ENCODE results near the gene TCEAL6.
"Not testable (repeated sequence)": the region's sequence is repeated elsewhere in the genome, so short reads cannot be mapped to it uniquely, and the experiment has no call there.

Gene TCEAL6

DNA sequence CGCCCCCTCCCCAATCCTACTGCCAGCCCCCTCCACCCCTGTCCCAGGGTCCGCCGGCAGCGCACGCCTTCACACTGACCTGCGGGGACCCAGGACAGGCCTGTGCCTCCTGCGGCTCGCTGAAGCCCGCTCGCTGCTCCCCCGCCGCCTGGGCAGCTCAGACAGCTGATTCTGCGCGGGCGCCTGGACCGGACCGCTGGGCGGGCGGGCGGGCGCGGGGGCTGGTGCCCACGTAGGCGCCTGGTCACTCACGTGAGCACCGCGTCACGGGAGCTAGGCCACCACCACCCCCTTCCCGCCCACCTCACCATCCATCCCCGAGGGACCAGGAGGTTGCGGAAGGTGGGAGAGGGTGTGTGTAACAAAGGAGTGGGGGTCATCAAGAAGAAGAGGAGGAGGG, at the start of gene TCEAL6:
Gene TCEAL6 (minus strand): TSS at position 208 of the 400 bp plus-strand sequence.
- not testable (repeated sequence) for DNase-seq

DNA sequence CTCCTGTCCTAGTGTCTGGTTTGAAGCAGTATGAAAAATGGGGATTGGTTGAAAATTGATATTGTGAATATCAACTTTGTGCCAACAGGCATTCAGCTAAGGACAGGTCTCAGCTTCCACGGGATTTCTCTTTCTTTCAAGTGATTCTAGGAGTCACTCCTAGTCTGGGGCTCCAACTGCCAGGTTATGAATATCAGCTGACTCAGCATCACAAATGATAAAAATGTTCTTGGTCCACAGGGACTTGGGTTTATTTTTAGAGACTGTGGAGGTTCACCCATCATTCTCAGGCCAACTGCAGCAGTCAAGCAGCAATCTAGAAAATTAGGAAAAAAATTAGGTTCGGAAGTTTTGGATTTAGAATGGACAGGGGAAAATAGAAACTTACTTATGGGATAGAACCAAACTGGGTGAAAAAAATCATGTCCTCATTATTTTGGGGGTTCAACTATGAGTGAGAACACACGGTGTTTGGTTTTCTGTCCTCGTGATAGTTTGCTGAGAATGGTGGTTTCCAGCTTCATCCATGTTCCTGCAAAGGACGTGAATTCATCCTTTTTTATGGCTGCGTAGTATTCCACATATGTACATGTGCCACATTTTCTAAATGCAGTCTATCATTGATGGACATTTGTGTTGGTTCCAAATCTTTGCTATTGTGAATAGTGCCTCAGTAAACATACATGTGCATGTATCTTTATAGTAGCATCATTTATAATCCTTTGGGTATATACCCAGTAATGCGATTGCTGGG, 43.9 kb upstream of the TCEAL6 start:
- no peak for DNase-seq

DNA sequence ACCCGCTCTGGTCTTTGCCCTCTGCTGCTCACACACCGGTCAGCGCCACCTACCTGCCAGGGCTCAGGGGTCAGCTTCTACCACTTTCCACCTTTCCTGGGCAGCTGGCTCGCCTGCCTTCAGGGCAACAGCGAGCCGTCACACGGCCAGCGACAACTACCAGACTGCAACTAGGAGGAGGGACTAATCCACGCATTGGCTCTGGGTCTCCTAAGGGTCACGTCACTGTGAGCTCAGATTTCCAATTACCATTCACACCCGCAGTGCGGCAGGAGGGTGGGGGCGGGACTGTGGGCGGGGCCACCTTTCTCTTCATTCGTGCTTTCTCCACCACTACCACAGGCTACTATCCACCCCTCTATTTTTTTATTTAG, 13.5 kb upstream of the TCEAL6 start, which contains the start of gene BEX5:
Gene BEX5 (minus strand): TSS at position 172 of the 374 bp plus-strand sequence. CDS start 1,712 bp downstream, outside the sequence.
- DNase-seq = peak; percentile 70 to 88 (median 75)

DNA sequence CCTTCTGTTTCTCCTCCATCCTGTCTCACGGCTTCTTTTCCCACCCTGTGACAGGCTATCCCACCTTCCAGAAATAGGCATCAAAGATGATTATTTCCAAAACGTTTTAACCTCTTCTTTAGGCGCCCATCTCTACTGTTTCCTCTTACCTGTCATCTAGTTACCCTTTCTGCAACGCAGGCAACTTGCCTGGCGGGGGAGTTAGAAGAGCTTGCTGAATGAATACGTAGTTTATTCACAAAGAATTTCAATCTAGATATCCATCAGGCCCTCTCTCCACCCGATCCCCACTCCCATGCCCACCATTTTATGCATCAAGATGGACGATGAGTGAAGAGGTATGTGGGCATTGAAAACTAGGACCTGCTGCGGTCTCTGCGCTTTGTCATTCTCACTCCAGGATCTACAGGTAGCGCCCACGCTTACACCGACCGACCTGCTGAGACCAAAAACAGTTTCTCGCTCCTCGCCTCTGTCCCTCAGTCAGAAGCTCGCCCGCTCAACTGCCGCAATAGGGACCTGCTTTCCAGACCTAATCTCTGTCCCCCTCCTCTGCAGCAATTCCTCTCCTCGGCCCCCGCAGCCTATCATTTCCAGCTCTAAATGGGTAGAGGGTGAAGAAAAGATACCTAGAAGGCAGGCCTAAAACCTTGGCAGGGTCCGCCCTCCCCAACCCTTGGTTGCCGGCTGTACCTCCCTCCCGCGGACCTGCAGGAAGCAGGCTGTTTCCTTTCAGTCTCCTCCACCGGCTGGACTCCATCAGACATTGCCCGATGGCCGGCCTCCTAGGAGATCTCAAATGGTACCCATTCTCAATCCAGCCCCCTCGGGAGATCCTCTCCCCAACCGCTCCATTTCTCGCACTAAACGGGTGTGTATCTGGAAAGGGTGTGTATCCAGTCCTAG, 12.9 kb upstream of the TCEAL6 start:
- DNase-seq = peak; percentile 30 to 75 (median 62)

DNA sequence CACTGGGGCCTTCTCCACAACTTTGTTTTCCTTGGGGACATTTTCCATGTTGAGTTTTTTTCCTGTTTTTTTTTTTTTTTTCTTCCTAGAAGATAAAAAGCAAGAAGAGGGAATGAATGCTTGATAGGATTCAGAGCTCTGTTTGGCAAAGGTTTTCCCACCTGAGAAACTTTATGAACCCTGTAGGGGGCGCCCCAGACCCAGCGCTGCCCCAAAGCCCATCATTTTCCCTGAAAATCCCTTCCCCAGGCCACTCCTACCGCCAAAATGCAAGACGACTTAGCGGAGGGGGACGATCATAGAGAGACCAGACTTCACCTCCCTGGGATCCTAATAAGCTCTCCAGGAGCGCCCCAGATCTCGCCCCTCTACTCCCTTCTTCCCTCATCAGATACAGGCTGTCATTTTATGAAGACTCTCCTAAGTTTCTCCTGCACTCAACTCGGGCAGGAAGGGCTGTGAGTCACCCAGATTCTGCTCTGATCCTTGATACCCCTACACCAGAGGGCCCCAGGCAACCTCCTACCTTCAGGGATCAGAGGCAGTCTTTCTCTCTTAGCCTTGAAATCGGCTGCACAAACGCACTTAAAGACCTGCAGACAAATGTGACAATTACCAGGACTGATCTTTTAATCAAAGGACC, 12.1 kb upstream of the TCEAL6 start:
- peak; percentile 34 to 62 (median 46) for DNase-seq

DNA sequence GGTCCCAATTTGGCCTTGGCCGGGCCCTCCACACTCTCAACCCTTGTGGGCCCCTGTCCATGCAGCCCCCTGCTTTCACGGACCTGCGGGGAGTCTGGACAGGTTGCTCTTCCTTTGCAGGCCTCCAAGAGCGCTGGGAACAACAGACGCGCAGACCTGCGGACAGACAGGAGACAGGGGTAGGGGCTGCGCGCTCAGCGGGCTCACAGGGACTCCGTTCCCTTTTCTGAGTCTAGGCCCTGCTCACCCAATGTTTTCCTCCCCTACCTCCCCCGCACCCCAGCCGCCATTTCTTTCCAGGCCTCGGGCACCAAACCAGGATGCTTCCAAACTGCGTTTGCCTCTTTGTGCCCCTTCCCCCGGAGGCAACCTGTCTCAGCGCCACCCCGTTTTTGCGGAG, 650 bp downstream of the TCEAL6 start:
- not testable (repeated sequence) for DNase-seq

DNA sequence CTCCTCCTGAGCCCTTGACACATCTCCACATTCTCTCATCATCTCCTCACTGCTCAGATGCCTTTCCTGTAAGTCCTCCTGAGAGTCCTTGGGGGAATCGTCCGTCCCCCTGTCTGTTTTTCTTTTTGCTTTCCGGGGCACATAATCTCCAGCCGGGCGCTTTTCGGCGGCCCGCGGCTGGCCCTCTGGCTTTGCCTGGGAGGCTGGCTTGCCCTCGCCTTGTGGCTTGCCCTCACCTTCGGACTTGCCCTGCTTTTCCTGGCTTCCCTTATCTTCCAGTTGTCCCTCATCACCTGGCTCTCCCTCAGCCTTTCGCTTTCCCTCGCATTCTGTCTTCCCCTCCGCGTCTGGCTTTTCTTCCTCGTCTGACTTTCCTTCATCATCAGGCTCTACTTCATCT, 1.4 kb downstream of the TCEAL6 start:
- DNase-seq = not testable (repeated sequence)

DNA sequence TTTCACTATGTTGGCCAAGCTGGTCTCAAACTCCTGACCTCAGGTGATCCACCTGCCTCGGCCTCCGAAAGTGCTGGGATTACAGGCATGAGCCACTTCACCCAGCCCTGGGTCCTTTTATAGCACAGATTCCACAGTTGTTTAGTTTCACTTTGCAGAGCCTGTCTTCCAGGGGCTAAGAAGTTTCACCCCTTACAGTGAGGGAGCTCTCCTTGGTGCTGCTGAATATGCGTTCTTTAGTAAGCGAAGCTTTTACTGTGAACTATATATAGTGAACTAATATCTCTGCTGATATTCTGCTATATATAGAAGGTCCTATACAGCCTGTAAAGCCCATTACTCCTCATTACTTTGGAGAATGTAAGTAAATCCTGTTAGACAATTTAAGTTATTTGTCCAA, 4.2 kb downstream of the TCEAL6 start:
- no peak for DNase-seq

DNA sequence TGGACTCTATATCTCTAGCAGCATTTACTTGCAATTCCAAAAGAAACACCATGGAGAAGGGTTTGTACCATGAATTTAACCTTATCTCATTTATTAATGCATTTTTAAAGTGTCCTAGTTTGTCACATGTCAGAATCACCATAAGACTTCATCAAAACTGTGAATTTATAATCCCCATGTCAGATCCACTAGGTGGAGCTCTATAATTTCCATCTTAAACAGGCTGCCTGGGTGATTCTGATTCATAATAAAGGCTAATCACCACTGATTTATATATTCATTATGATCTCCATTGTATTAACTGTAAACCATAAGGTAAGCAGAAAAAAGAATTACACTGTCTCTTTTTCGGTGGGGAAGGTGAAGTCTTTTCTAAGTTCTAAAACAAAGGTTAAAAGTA, 12.8 kb downstream of the TCEAL6 start:
- DNase-seq = peak in 1 of 3 experiments; percentile 54

DNA sequence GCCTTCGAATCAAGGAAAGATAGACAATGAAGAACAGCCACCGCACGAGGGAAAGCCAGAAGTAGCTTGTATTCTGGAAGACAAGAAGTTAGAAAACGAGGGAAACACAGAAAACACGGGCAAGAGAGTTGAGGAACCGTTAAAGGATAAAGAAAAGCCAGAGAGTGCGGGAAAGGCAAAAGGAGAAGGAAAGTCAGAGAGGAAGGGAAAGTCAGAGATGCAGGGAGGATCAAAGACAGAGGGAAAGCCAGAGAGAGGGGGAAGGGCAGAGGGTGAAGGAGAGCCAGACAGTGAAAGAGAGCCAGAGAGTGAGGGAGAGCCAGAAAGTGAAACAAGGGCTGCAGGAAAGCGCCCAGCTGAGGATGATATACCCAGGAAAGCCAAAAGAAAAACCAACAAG, 15.4 kb downstream of the TCEAL6 start:
- no peak for DNase-seq

DNA sequence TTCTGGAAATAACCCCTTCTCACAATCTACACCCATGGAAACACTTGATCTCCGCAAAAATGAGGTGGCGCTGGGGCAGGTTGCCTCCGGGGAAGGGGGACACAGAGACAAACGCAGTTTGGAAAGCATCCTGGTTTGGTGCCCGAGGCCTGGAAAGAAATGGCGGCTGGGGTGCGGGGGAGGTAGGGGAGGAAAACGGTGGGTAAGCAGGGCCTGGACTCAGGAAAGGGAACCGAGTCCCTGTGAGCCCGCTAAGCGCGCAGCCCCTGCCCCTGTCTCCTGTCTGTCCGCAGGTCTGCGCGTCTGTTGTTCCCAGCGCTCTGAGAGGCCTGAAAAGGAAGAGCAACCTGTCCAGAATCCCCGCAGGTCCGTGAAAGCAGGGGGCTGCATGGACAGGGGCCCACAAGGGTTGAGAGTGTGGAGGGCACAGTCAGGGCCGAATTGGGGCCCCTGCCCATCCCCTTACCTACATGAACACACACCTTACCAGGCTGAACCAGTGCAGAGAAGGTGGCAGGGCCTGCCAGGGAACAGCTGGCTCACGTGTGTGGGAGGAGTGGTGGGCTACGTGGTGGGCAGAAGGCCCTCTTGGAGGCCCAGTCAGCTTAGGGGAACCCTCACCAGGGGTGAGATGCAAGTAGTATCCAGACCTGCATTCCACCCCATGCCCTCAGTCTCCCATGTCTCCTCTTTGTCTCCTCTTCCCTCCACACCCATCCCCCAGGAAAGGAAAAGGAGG, 16.0 kb downstream of the TCEAL6 start:
- DNase-seq = not testable (repeated sequence)

DNA sequence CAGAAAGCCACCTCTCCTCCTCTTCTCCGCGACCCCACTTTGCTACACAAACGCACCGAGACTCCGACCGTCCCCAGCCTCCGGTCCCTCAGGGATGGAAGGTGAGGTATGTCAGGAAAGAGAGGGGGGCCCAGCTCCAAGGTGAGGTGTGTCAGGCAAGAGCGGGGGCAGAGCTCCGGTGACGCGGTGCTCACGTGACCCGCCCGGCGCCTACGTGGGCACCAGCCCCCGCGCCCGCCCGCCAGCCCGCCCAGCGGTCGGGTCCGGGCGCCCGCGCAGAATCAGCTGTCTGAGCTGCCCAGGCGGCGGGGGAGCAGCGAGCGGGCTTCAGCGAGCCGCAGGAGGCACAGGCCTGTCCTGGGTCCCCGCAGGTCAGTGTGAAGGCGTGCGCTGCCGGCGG, 16.8 kb downstream of the TCEAL6 start, which contains the start of gene TCEAL2:
Gene TCEAL2 (plus strand): TSS at position 244 of the 400 bp plus-strand sequence. CDS start 1,152 bp downstream, outside the sequence.
- DNase-seq = peak; percentile 24 to 54 (median 44)

DNA sequence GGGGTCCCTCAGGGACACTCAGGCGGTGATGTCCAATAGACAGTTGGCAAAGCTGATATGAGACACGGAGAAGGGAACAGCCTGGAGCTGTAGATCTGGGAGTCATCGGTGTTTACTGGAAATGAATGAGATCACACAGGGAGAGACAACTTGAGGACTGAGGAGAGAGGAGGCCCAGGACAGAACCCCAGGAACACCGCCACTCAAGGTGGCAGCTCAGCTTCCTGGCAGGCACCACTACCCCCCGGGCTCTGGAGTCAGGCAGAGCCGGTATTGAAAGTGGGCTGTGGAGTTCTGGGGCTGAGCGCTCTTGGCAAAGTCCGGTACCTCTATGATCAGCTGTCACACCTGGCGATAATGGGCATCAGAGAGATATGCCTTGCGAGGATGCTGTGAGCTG, 17.3 kb downstream of the TCEAL6 start:
- DNase-seq = not testable (repeated sequence)

DNA sequence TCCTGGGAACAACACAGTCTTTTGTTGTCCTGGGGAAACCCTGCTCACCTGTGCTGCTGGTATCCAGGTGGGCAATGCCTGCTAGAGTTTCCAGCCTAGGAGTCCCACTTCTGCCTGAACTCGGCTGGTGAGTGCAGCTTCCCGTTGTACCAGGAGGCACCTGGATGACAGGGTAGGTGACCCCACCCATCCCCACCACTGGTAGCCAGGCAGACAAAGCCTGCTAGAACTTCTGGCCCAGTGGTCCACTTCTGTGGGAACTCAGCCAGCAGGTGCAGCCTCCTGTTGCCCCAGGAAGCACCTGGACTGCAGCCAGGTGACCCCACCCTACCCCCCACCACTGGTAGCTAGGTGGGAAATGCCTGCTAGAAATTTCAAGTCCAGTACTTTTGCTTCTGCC, 26.5 kb downstream of the TCEAL6 start:
- no peak for DNase-seq

DNA sequence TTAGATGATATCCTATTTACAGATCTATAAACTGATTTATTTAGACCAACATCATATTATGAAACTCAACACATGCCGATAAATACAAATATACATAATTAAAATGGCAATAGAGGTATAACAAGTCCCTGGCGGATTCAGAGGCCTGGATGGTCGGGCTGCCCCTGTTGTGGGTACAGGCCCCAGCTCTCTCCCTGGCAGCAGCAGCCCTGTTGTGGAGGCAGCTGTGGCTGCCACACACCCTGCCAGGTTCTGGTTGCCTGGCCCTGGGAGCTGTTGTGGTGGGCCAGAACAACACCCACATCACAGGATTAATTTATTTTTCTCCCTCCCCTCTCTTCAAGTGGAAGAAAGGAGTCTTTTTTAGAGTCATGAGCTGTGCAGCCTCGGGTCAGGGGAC, 28.9 kb downstream of the TCEAL6 start:
- DNase-seq = no peak

All from NCI-H1417 (cell line).